HT1080 (cell line): Measurements from ENCODE around the gene MLF2. TPM values are rescaled to one million over a fixed set of nuclear protein-coding genes. Genes with fewer than 3 reads are reported as not detected.
"Not testable (repeated sequence)": the region's sequence is repeated elsewhere in the genome, so short reads cannot be mapped to it uniquely, and the experiment has no call there.

Experiments used
- DNase-seq: peaks from one replicate; pipeline ENCODE4 v3.0.0-alpha.2; 2015; ENCODE audit warnings: low read depth
- total RNA-seq: library from RNA; depleted of rRNA; stranded (reverse); fragments of >200 nt; shearing (Covaris generic); gene quantifications from 2 replicates; pipeline ENCODE4 v1.2.3, GENCODE V29; 2014

The MLF2 gene
- total RNA-seq, 1 experiment from 2014 or later = 297 TPM

DNA sequence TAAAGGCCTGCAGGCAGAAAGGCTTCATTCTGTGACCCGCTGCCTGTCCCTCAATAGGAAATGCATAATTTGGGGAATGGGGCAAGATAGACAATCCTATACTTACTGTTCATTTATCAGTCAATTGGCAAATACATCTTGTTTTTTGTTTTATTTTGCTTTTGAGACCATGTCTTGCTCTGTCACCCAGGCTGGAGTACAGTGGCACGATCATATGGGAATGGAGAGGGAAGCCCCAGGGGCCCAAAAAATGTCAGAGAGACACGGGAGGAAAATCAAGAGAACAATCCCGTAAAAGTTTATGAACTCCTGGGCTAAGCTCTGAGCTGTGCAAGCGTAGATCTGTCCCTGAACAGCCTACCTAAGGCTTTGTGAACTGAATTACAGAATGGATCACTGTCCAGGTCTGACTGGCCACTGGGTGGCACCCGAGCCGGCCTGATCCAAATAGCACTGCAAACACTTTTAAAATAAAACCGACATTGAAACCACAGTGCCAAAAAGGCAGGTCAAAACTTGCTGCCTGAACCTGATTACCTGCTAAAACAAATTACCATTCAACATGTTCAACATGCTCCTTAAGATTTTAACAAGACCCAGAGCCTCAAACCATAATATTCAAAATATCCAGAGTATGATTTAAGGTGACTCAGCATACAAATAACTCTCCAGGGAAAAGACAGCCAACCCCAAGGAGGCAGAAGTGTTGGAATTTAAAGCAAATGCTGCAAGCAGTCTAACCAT lies 17.3 kb downstream of the MLF2 start:
- peak; percentile 59 for DNase-seq

DNA sequence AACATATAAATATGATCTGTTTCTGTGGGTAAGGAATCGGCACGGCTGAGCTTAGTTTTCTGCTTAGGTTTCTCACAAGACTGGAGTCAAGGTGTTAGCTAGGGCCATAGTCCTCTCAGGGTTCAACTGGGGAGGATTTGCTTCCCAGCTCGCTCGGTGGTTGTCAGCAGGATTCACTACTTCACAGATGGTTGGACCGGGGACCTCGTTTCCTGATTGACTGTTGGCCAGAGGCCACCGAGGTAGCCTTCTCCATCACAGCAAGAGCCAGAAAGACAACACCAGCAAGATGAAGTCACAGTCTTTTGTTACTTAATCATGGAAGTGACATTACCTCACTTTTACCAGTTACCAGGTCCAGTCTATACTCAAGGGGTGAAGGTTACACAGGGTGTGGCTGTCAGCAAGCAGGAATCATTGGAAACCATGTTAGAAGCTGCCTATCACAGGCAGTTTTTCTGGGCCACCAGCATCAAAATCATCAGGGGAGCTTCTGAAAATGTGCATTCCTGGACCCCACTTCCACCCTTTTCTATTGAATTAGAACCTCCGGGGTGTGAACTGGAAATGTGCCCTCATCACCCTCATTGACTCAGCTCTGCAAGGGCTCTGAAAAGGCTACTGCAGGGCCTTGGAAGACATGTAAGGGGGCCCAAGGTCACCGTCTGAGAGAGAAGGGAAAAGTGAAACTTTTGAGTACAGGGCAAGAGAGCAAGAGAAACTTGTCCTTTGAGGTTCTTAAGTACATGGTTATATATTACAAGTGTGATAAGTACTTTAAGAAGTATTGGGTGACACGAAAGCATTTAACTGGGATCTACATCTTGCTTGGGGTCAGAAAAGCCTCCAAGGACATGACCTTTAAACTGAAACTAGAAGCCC lies 18.2 kb downstream of the MLF2 start:
- no peak for DNase-seq

DNA sequence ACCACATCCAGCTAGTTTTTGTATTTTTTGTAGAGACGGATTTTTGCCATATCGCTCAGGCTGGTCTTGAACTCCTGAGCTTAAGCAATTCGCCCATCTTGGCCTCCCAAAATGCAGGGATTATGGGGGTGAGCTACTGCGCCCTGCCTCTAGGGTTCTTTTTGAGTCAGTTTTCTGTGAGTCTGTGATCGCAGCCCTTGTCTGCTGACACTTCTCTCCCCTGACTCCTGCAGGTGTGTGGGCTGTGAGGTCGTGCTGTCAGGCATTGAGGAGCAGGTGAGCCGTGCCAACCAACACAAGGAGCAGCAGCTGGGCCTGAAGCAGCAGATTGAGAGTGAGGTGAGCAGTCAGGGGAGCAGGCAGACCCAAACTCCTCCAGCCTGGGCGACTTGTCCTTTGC lies 22.8 kb downstream of the MLF2 start:
- DNase-seq = no peak

DNA sequence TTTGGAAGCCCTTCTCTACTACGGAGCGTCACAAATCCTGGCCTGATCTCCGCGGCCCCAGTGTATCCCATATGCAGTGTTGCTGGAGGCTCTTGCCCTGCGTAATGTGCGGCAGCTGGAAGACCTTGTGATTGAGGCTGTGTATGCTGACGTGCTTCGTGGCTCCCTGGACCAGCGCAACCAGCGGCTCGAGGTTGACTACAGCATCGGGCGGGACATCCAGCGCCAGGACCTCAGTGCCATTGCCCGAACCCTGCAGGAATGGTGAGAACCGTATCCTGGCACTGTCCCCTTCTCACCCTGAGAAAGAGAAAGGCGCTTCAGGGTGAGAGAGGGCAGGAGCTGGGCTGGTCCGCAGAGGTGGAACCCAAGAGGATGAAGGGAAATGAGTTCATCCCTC lies 23.8 kb downstream of the MLF2 start:
- DNase-seq = no peak

DNA sequence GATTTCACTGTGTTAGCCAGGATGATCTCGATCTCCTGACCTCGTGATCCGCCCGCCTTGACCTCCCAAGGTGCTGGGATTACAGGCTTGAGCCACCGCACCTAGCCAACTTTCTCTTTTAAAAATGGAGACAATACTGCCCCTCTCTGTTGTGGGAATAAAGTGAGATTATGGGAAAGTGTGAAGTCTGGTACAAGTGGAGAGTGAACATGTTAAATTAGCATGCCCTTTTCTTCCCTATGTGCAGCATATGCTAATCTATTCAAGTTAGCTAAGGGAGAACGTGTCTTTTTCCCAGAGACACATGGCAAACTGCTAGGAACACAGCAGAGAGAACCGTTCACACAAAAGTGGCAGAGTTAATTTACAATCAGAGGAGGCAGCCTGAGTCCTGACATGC lies 27.6 kb downstream of the MLF2 start:
- no peak for DNase-seq

DNA sequence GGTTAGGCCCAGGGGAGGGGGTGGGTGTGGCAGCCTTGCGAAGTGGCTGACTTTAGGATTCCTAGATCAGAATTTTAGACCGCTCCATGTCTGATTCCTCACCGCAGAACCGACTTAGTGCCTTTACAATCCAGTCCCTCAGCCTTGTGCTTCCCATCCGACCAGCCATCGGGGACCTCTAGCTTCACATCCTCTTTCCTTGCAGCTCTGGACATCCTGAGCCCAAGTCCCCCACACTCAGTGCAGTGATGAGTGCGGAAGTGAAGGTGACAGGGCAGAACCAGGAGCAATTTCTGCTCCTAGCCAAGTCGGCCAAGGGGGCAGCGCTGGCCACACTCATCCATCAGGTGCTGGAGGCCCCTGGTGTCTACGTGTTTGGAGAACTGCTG lies 28.5 kb downstream of the MLF2 start:
- peak; percentile 44 for DNase-seq

DNA sequence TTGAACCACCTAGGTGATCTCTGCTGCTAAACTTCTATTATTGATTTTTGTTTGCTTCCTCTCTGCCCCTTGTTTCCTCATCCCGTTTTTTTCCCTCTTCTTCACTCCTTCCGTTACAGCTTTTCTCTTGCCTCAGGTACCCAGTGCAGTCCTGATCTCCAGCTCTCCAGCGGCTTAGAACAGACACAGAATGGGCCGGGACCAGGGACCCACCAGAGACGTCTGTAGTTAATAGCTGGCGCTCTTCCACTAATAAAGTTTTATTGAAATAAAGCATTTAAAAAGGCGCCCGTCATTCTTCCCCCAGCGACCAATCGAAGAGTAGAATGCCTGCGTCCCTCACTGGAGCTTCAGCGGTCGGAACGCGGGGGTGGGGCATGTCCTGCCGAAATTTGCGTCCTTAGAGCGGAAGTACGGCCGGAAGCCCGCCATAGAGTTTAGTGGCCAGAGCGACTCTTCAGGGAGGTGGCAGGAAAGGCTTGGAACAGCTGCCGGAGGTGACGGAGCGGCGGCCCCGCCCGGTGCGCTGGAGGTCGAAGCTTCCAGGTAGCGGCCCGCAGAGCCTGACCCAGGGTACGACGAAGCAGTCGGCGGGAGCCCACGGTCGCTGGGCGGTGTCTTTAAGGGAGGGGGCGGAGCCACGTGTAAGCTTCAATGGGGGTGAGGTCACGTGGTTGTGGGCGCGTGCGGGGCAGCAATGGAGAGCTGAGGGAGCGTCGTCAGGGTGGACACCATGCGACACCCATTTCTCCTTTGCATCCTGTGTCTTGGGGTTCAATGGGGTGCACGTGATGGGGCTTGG lies 29.1 kb downstream of the MLF2 start, which contains the start of gene COPS7A:
Gene COPS7A, plus strand, starts transcription at position 440 of the 802 bp plus-strand sequence. CDS start 611 bp downstream, outside the sequence.
- DNase-seq = peak; percentile 100

DNA sequence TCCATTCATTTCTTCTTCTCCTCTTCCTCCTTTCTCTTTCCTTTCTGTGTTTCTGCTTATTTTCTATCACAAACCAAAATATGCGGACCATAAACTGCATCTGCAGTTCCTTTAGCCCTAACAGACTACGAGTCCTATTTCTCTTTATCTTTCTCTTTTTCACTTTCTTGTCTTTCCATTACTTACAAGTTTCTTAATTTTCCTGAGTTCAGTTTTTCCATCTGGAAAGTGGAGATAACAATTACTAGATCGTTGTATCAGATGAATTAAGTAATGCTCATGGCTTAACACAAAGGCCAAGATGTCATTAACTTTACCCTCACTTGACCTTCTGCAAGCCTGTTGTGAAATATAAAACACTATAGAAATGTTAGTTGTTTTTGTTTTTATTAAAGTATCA lies 30.1 kb downstream of the MLF2 start:
- DNase-seq = no peak

DNA sequence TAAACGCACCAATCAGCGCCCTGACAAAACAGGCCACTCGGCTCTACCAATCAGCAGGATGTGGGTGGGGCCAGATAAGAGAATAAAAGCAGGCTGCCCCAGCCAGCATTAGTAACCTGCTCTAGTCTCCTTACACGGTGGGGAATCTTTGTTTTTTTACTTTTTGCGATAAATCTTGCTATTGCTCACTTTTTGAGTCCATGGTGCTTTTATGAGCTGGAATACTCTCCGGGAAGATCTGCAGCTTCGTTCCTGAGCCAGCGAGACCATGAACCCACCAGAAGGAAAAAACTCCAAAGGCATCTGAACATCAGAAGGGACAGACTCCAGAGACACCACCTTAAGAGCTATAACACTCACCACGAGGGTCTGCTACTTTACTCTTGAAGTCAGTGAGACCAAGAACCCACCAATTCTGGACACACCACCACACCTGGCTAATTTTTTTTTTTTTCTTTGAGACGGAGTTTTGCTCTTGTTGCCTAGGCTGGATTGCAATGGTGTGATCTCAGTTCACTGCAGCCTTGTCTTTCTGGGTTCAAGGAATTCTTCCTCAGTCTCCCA lies 36.0 kb downstream of the MLF2 start:
- DNase-seq = peak; percentile 68

DNA sequence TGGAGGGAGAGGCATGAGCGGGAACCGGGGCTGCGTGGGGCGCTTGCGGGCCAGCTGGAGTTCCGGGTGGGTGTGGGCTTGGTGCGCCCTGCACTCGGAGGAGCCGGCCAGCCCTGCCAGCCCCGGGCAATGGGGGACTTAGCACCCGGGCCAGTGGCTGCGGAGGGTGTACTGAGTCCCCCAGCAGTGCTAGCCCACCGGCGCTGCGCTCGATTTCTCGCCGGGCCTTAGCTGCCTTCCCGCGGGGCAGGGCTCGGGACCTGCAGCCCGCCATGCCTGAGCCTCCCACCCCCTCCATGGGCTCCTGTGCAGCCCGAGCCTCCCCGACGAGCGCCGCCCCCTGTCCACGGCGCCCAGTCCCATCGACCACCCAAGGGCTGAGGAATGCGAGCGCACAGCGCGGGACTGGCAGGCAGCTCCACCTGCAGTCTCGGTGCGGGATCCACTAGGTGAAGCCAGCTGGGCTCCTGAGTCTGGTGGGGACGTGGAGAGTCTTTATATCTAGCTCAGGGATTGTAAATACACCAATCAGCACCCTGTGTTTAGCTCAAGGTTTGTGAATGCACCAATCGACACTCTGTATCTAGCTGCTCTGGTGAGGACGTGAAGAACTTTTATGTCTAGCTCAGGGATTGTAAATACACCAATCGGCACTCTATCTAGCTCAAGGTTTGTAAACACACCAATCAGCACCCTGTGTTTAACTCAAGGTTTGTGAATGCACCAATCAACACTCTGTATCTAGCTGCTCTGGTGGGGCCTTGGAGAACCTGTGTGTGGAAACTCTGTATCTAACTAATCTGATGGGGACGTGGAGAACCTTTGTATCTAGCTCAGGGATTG lies 36.7 kb downstream of the MLF2 start:
- DNase-seq = not testable (repeated sequence)

DNA sequence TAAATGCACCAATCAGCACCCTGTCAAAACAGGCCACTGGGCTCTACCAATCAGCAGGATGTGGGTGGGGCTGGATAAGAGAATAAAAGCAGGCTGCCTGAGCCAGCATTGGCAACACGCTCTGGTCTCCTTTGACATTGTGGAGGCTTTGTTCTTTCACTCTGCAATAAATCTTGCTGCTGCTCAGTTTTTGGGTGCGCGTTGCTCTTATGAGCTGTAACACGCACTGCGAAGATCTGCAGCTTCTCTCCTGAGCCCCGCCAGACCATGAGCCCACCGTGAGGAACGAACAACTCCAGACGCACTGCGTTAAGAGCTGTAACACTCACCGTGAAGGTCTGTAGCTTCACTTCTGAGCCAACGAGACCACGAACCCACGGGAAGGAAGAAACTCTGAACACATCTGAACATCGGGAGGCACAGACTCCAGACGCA lies 44.0 kb downstream of the MLF2 start:
- peak; percentile 56 for DNase-seq

DNA sequence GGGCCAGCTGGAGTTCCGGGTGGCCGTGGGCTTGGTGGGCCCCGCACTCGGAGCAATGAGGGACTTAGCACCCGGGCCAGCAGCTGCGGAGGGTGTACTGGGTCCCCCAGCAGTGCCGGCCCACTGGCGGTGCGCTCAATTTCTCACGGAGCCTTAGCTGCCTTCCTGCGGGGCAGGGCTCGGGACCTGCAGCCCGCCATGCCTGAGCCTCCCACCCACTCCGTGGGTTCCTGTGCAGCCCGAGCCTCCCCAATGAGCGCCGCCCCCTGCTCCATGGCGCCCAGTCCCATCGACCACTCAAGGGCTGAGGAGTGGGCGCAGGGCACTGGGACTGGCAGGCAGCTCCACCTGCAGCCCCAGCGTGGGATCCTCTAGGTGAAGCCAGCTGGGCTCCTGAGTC lies 44.6 kb downstream of the MLF2 start:
- not testable (repeated sequence) for DNase-seq

DNA sequence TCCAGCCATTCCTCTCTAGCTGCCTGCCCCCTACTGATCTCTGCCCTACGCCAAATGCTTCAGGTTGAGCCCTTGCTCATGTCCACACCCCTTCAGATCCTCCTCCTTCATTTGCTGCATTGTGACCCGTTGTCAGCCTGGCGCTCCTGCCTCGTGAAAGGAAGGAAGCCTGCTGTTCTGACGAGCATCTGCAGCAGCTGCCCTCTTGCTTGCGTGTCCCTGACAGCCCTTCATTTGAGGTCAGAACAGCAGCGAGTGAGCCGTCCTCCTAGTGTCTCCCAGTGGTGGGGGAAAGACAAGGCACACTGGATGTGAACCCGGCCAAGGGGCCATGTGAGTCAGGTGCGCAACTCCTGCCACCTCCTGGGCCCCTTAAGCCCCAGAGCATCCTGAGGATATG lies 49.3 kb downstream of the MLF2 start:
- peak; percentile 36 for DNase-seq

DNA sequence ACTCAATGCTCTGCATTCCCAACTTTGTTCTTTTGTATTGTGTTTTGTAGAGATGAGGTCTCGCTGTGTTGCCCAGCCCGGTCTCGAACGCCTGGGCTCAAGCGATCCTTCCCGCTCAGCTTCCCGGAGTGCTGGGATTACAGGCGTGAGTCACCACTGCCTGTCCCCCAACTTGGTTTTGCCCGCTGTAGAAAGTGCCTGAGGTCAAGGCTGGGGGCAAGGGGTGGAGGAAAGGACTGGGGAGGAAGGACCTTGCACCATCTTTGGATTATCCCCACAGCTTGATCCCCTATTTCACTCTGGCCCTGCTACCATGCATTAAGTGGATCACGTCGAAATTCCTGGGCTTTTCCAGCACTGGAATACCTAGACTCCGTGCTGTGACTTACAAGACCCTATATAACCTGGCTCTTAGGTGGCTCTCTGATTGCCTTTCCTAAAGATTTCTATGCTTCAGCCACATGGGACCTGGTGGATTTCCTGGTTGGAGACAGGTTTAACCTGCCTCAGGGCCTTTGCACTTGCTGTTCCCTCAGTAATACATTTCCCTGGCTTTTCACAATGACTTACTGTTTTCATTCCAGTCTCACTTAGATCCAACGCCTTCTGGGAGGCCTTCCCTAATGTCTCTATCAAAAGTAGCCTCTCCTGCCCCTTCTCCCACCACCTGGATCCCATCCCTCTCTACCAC lies 51.7 kb downstream of the MLF2 start:
- DNase-seq = peak; percentile 34

DNA sequence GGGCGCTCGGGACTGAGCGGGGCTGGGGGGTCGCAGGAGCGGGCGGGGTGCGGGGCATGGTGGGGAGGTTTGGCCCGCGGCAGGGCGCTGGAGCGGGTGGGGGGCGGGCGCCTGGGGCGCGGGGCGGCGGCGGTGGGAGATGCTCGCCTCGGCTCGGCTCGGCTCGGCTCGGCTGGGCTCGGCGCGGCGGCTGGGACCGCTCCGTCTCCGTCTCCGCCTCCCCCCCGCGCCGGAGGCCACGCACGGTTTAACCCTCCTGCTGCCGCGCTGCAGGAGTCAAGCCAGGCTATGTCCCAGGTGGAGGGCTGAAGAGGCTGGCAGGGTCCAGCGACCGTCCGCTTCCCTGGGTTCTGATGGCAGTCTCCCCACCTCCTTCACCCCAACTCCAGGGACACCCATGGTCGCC lies 52.3 kb downstream of the MLF2 start, which contains the start of gene PIANP:
Gene PIANP, minus strand, starts transcription at position 170 of the 406 bp plus-strand sequence. CDS start 2,754 bp downstream, outside the sequence.
- DNase-seq = no peak

DNA sequence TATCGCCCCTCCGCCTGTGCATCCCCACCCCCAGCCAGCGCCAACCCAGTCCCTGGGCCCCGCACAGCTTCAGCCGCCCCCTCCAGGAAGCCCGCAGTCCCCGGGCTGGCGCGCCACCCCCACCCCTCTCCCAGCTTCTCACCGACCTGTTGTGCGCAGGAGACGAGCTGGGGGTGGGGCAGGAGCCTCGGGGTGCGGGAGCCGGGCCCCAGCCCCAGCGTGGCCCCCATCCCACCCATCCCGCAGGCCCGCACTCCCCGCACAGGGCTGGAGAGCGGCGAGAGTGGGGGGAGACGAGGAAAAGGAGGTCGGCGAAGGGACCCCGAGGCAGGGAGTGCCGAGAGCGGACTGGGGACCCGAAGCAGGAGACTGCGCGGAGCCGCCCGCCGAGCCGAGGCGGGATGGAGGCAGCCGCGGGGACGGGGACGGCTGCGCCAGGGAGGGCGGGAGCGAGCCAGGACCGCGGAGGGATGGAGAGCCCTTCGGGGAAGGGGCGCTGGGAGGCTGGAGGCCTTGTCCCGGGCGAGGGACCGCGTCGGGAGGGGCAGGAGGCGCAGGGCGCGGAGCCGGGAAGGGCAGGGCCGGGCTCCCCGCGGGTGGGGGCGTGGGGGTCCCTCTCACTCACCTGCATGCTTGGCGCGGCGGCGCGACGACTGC lies 52.8 kb downstream of the MLF2 start:
- no peak for DNase-seq

DNA sequence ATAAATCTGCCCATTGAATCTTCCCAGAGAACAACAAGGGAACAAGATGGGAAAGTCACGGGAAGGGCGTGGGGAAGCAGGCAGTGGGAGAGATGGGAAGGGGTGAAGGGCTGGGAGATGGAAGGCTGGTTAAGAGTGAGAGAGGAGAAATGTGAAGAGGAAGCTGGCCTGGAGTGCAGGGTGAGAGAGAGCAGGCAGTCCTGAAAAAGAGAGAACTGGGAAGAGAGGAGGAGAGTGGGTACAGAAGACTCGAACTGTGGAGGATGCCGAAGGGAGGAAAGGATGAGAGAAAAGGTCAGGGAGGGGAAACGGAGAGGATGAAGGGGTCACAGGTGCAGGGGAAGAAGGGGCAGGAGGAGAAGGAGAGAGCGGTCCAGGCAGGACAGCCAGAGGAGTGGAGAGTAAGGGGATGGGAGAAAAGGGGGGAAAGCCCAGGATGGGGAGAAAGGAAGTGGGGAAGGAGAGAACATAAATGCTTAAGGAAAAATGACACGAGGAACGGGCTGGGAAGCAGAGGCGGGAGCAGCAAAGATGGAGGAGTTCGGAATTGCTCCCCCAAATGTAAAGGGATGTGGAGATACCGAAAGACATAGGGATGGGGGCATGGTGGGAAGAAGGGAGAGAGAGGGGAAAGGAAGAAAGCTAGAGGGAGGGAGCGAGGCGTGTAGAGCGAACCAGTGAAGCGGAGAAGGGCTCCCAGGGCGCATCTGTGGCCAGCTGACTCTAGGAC lies 53.5 kb downstream of the MLF2 start:
- DNase-seq = no peak

DNA sequence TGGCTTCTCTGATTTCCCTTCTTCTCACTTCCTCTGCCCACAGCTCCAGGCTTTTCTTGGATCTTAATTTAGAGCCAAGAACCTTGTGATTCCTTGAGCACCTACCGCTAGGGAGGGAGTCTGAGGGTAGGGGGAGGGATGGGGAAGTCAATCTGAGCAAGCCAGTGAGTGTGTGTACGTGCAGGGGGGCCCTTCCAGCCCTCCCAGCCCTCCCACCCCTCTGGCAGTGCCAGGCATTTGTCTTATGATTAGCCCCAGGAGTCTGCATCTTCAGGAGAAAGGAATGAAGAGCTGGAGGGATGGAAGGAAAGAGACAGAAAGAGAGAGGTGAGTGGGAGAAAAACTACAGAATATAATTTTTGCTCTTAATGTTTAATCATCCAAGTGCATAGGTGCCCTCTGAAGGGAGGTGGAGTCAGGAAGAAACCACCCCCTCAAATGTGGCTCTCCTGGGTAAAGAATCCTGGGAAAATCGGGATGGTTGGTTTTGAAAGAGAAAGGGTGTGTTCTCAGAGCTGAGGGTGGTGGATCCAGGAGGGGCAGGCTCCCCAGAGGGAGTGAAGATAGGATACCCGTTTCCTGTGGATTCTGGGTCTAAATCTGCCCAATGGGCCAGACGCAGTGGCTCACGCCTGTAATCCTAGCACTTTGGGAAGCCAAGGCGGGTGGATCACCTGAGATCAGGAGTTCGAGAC lies 54.4 kb downstream of the MLF2 start:
- DNase-seq = no peak
